ENCODE data around the gene PRKCE. TPM values are rescaled to one million over a fixed set of nuclear protein-coding genes. Genes with fewer than 3 reads are reported as not detected.

The PRKCE gene
- total RNA-seq, 3 donors from 2014 or later (not counting 1 experiment from before 2014, with no cell fraction given): 35.2 to 42.1 (median 38.6) TPM

DNA sequence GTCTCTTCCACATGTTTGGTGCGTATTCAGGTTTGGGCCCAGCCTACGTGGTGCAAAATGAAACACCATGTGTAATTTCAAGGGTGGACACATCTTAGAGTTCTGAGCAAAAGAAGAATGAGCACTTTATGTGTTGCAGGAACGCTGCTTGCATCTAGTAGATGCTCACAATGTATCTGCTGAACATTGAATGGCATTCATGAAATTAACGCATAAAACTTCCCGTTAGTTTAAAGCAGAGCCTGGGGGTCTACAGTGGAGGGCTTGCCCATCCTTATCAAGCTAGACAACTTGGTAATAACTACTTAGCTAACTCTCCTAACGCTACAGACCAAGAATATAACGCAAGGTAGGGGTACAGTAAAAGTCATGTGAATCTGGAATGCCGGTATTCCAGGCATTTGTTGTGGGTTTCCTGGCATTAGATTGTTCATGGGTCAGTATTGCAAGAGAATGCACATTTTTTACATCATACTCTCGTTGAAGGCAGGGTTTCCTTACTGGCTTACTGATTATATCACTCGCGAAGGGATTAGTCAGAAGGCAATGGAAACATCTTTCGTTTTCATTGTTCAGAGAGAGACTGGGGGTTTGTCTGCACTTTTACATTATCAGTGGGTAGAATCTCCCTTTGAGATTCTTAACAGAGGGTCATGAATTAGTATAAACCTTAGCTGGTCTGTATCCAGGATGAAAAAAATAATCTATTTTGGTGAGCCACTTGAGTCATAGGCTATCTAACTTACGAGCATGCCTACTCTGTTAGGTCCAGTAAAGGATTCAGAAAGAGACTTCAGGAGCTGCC is 416.2 kb downstream of the PRKCE start:
- Histone ChIP-seq H3K4me3 (ENCODE audit: low read length) (no peak overlapping the region), H3K4me1 (ENCODE audit: control insufficient read depth, insufficient read depth, low read length) (no peaks in the 10 kb centered on the region), H3K27ac (ENCODE audit: low read length) (no peak overlapping the region), H3K9me3 (ENCODE audit: control insufficient read depth, insufficient read depth, low read length) (no peaks in the 10 kb centered on the region), H3K36me3 (ENCODE audit: control insufficient read depth, insufficient read depth, low read length) (no peaks in the 10 kb centered on the region), H3K27me3 (ENCODE audit: control insufficient read depth, insufficient read depth, low read length) (no peaks in the 10 kb centered on the region)
- H3K4me3 Mint-ChIP-seq: no peak overlapping the region
- intact Hi-C loops (cut with micrococcal nuclease): no loop called here
- H3K27ac Mint-ChIP-seq: no peak overlapping the region
- 87% methylated on average over 13 of the region's 13 CpGs for WGBS (ENCODE audit: insufficient coverage)
- no peaks in the 10 kb centered on the region for H3K27me3 Mint-ChIP-seq (ENCODE audit: low read depth in 2 of 2)
- no peaks in the 10 kb centered on the region for H3K36me3 Mint-ChIP-seq
- no peak for ATAC-seq
- H3K4me1 Mint-ChIP-seq: peaks cover 5 to 11% of the 10 kb centered on the region in 2 donors
- no peaks in the 10 kb centered on the region for H3K9me3 Mint-ChIP-seq
- TF ChIP-seq, protein P1, sequence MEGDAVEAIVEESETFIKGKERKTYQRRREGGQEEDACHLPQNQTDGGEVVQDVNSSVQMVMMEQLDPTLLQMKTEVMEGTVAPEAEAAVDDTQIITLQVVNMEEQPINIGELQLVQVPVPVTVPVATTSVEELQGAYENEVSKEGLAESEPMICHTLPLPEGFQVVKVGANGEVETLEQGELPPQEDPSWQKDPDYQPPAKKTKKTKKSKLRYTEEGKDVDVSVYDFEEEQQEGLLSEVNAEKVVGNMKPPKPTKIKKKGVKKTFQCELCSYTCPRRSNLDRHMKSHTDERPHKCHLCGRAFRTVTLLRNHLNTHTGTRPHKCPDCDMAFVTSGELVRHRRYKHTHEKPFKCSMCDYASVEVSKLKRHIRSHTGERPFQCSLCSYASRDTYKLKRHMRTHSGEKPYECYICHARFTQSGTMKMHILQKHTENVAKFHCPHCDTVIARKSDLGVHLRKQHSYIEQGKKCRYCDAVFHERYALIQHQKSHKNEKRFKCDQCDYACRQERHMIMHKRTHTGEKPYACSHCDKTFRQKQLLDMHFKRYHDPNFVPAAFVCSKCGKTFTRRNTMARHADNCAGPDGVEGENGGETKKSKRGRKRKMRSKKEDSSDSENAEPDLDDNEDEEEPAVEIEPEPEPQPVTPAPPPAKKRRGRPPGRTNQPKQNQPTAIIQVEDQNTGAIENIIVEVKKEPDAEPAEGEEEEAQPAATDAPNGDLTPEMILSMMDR (IDR thresholded peaks at IDR 0.05): no peak
- DNase-seq: no peak

GRCh38 chr2:46068636-46069035 is 417.2 kb downstream of the PRKCE start:
- Histone ChIP-seq H3K27me3 (ENCODE audit: control insufficient read depth, insufficient read depth, low read length) (no peaks in the 10 kb centered on the region), H3K36me3 (ENCODE audit: control insufficient read depth, insufficient read depth, low read length) (no peaks in the 10 kb centered on the region), H3K4me3 (ENCODE audit: low read length) (no peak overlapping the region), H3K9me3 (ENCODE audit: control insufficient read depth, insufficient read depth, low read length) (no peaks in the 10 kb centered on the region), H3K27ac (ENCODE audit: low read length) (no peak overlapping the region), H3K4me1 (ENCODE audit: control insufficient read depth, insufficient read depth, low read length) (no peaks in the 10 kb centered on the region)
- no peak overlapping the region for H3K4me3 Mint-ChIP-seq
- TF ChIP-seq, protein P1 (IDR thresholded peaks at IDR 0.05): no peak
- H3K27me3 Mint-ChIP-seq (ENCODE audit: low read depth in 2 of 2): no peaks in the 10 kb centered on the region
- peaks cover 0 to 6% of the 10 kb centered on the region in 2 donors for H3K4me1 Mint-ChIP-seq
- ATAC-seq (no peak), DNase-seq (no peak)
- WGBS (ENCODE audit: insufficient coverage): 97% methylated on average over 4 of the region's 4 CpGs
- H3K9me3 Mint-ChIP-seq: no peaks in the 10 kb centered on the region
- no peak overlapping the region for H3K27ac Mint-ChIP-seq
- intact Hi-C loops (cut with micrococcal nuclease): no loop called here
- no peaks in the 10 kb centered on the region for H3K36me3 Mint-ChIP-seq

DNA sequence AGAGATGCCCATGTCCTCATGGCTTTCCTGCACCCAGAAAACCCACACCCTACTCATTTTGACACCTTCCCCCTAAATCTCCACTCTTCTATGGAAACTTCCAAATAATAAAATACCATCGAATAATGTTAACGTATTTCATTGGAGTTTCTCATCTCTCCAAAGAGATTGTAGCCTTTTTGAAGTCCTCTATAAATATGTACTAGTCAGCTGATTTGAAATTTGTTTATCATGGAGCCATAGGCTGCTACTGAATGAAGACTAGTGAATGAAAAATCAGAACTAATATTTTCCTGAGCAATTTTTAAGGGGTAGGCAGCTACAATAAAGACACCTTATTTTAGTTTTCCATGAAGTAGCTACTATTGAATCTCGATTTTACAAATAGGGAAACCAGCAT is 419.6 kb downstream of the PRKCE start:
- Mint-ChIP-seq H3K9me3 (no peaks in the 10 kb centered on the region), H3K27ac (no peak overlapping the region), H3K4me3 (no peak overlapping the region), H3K36me3 (no peaks in the 10 kb centered on the region), H3K4me1 (peaks cover 0 to 6% of the 10 kb centered on the region in 2 donors), H3K27me3 (ENCODE audit: low read depth in 2 of 2) (peaks cover 0 to 3% of the 10 kb centered on the region in 2 donors)
- WGBS (ENCODE audit: insufficient coverage): 96% methylated on average over 3 of the region's 3 CpGs
- intact Hi-C loops (cut with micrococcal nuclease): no loop called here
- no peaks in the 10 kb centered on the region for H3K36me3 ChIP-seq (ENCODE audit: control insufficient read depth, insufficient read depth, low read length)
- no peak overlapping the region for H3K27ac ChIP-seq (ENCODE audit: low read length)
- TF ChIP-seq, protein P1 (IDR thresholded peaks at IDR 0.05): no peak
- ATAC-seq: no peak
- no peaks in the 10 kb centered on the region for H3K4me1 ChIP-seq (ENCODE audit: control insufficient read depth, insufficient read depth, low read length)
- no peaks in the 10 kb centered on the region for H3K27me3 ChIP-seq (ENCODE audit: control insufficient read depth, insufficient read depth, low read length)
- H3K9me3 ChIP-seq (ENCODE audit: control insufficient read depth, insufficient read depth, low read length): no peaks in the 10 kb centered on the region
- no peak overlapping the region for H3K4me3 ChIP-seq (ENCODE audit: low read length)
- DNase-seq: no peak
